Left colon (tissue), 2 donors: ENCODE results near the gene P2RX6. TPM values are rescaled to one million over a fixed set of nuclear protein-coding genes. Genes with fewer than 3 reads are reported as not detected.
"Not testable (repeated sequence)": the region's sequence is repeated elsewhere in the genome, so short reads cannot be mapped to it uniquely, and the experiment has no call there.

Experiments used
- ATAC-seq: fragments of 200-7000 bp; cut with Tn5 transposase; one replicate; pipeline ENCODE4 v1.9.1; 2020; ENCODE audit warnings: mild to moderate bottlenecking, moderate library complexity
- DNase-seq, 2 donors: peaks; one replicate each; pipeline ENCODE4 v3.0.0-alpha.2; 2020
- intact Hi-C, 2 donors: fragments of 100-400 bp; cut with DNase I in 1 of 2; cut with micrococcal nuclease in 1 of 2; formaldehyde crosslinking; loops; one replicate each; pipeline versions ENCODE4 v1.11.2 to v1.14.0; 2022; cut with DNase I, micrococcal nuclease
- total RNA-seq, 2 donors: library from RNA; stranded (reverse); fragmentation: NEBNext Ultra II Directional; extraction: Animal tissue kit (Norgen Biotek cat#: 25700); gene quantifications; one replicate each; pipeline ENCODE4 v1.2.1, GENCODE V29; 2021
- donor health status: DM: no; HTN: no; CAD: no.
- donor health status: DM: yes; HTN: yes; CAD: no.

The P2RX6 gene
- total RNA-seq, 2 donors from 2014 or later, result 0.73 to 1.5 TPM

DNA sequence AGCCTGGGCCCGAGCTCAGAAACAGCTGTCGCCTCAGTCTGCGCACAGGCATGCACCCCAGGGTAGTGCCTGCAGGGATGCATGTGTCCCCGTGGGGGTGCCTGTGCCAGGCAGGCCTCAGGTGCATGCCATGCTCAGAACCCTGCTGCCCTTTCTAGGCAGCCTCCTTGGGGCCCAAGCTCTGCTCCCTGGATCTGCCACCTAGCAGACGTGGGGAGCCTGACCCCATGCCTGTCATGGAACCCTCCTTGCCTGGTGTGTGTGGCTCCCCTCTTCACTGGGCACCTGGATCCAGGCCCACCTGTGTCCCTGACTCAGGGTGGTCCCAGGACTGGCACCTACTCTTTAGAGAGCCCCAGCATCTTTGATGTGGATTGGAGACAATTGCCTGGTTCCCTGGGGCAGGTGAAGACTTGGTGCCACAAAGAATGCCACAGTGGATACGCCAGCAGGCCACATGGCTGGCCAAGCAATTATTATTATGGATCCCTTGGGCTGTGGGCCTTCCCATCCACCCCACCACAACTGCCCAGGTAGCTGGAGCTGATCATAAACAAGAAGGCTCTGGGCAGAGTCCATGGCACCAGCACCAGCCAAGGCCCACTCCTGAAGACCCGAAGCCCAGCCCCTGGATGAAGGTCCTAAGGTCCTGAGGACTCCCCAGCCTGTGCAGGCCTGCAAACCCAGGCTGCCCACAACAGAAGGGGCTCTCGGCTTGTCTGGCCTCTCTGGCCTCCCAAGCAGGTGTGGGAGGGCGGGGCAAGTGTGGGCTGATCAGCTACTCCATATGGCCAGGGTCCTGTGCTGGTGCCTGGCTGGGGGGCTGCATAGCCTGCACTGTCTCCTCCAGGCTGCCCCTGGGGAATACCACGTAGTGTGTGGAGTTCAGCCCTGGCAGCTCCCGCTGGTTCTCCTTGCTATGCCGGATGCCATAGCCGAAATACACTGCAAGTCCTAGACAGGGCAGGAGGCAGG is 13.6 kb downstream of the P2RX6 start:
- ATAC-seq (no peak), DNase-seq (no peak)
- intact Hi-C loops, result no loop called here

DNA sequence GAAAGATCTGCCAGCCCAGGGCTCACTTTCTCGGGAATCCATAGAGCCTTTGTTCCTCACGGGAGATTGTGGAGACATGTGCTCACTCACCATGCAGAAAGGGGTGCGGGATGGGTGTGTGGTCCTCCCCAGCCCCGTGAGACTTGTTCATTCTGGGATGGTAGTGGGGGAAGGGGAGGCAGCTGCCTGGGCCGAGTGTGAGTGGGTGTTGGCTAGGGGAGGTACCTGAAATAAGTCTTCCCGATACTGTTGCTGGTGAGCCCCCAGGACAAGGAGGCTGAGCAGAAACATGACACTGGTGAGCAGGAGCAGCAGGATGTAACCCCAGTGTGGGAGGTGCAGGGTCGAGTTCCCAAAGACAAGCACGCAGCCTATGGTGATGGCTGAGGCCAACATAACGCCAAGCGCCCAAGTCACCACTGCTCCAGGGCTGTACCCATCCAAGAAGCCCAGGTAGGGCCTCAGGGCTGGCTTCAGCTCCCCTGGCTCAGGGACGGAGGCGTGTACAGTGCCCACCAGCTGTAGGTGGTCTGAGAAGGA is 14.6 kb downstream of the P2RX6 start:
- ATAC-seq (no peak), DNase-seq (no peak)
- intact Hi-C loops, result no loop called here

DNA sequence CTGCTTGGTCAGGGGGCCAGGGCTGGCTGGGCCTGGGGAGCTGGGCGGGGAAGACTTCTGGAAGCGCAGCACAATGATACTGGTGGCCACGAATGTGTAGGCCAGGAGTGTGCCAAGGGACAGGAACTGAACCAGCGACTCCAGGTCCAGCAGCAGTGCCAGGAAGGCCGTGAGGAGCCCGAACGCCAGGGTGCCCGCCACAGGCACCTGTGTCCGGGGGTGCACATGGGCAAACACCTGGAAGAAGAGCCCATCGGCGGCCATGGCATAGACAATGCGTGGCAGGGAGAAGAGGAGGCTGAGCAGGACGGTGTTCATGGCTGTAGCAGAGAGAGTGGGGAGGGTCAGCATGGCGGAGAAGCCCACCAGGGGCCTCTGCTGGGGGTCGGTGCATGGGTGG is 15.1 kb downstream of the P2RX6 start:
- intact Hi-C loops, result no loop called here
- ATAC-seq, result no peak
- no peak for DNase-seq

DNA sequence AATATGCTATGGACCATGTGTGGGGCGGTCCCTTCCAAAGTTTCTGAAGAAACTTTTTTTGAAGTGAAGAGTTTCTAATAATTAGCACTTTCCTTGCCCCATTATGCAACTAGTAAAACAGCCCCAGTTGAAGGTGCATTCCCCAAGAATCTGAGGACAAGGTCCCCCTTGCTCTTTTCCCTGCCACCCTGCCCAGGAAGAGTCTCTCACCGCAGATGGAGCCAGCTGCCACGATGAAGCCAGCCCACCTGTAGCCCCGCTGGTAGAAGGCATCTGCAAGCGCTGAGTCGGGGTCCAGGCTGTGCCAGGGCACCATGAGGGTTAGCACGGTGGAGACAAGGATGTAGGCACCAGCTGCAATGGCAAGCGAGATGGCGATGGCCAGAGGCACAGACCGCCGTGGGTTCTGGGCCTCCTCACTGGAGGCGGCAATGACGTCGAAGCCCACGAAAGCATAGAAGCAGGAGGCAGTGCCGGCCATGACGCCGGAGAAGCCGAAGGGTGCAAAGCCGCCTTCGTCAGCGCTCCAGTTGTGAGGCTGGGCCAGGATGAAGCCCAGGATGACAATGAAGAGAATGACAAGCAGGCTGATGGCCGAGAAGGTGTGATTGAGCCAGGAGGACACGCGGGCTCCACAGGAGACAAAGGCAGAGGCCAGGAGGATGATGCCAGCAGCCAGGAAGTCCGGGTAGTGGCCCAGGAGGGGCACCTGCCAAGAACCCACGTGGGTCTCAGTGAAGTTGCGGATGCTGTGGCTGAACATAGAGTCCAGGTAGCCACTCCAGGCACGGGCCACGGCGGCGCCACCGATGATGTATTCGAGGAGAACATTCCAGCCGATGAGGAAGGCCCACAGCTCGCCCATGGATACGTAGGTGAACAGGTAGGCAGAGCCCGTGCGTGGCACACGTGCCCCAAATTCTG is 15.9 kb downstream of the P2RX6 start:
- intact Hi-C loops, result no loop called here
- ATAC-seq (no peak), DNase-seq (no peak)

DNA sequence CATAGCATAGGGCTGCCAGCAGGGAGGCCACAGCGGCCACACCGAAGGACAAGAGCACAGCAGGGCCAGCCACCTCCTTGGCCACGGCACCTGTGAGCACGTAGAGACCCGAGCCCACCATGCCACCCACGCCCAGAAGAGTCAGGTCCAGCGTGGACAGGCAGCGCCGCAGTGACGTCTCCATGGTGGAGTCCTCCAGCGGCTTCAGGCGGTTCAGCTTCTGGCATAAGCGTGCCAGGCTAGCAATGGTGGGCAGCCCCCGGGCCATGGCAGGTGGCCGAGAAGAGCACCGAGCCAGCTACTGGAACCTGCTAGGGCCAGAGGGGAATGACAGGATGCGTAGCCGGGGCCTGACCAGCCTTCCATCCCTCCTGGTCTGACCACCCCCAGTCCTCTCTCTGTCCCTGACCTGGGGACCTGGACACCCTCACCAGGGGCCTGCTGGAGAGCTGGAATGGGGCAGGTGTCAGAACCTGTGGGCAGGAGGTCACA is 16.6 kb downstream of the P2RX6 start:
- ATAC-seq (no peak), DNase-seq (no peak)
- intact Hi-C loops, result no loop called here

DNA sequence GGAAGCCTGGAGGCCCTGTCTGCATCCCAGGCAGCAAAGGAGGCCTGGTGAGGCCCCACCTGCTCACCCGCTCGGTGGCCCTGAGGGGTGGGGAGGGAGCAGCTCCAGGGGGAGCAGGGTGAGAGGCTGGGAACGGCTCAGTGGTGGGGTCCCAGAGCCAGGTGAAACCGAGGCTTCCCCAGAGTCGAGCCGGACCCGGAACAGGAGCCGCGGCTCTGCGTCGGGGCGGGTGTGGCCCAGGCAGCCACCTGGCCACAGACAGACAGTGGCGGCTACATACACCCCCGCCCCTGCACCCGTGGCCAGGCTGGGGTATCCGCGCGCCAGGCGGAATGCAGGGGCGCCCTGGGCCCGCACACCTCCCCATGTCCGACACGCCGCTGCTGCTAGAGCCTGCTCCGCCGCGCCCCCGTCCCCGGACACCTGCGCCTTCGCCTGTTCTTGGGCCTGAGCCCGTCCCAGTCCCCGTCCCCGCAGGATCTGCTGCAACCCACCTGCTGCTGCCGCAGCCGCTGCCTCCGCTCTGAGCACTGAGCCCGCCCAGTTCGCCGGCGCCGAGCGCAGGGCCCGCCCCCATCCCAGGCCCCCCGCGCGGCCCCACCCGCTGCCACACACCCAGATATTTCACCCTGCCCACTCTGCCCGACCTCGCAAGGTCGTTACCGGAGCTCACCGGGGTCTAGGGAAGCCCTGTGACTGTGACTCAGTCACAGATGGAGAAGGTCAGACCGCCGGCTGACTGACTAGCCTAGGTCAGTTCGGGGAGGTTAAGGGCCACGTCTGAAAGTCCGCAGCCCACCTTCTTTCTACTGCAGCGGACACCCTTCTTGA is 17.3 kb downstream of the P2RX6 start, which contains the start of gene SLC7A4:
SLC7A4 (minus strand) TSS at position 525 of the 831 bp plus-strand sequence. CDS start 749 bp downstream, outside the sequence.
- intact Hi-C loops, result no loop called here
- peak; percentile 88 for ATAC-seq
- peak in 1 of 2 donors; percentile 17 for DNase-seq

DNA sequence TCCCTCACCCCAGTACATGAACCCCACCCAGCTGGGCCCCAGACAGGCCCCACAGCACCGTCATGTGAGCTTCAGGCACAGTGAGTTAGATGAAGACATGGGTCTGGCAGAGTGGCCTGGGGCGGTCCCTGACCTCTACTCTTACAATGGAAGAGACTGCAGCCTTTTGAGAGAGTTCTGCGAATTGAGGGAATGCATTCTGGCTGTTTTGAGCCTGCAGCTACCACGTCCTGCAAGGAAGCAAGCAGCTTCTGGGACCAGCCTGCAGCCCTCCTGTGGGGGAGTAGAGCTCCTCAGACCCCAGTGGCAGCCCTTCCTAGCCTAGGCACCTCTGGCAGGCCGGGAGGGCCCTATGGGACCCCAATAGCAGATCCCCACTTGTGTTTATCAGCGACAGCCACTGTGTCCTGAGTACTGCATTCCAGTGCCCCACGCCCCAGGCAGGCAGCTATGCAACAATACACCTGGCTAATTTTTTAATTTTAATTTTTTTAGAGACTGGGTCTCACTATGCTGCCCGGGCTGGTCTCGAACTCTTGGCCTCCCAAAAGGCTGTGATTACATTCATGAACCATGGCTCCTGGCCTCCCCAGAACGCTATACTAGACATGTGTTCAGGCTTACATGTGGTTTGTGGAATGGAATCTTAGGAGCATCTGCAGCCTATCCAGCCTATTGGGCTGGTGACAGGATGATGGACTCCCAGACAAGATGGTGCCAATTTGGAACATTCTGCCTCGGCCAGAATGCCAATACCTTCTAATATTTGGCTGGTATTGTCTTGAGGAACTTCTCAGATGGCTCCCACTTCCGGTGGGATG is 18.1 kb downstream of the P2RX6 start:
- ATAC-seq (no peak), DNase-seq (no peak)
- intact Hi-C loops, result no loop called here

DNA sequence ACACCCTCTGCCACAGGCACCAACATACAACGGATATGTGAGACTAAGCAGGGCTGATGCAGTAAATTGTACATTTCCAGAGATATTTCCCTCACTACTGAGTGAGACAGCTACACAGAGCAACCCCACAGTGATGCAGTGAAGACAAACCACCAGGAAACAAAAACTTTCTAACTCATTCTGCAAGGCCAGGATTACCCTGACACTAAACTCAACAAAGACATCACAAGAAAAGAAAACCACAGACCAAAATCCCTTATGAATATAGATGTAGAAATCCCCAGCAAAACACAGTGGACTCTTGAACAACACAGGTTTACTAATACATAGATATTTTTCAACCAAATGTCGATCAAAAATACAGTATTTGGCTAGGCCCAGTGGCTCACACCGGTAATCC is 18.9 kb downstream of the P2RX6 start:
- intact Hi-C loops, result no loop called here
- ATAC-seq (no peak), DNase-seq (no peak)

DNA sequence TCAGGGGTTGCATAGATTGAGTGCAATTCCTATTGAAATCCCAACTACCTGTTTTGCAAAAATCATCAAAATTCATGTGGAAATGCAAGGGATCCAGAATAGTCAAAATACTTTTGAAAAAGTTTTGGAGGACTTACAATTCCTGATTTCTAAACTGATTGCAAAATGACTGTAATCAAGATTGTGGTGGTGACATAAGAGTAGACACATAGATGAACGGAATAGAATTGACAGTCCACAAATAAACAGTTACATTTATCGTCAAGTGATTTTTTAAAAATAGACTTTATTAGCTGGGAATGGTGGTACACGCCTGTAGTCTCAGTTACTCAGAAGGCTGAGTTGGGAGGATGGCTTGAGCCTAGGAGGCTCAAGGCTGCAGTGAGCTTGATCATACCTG is 20.0 kb downstream of the P2RX6 start:
- no peak for ATAC-seq
- DNase-seq, result no peak
- intact Hi-C loops, result no loop called here

DNA sequence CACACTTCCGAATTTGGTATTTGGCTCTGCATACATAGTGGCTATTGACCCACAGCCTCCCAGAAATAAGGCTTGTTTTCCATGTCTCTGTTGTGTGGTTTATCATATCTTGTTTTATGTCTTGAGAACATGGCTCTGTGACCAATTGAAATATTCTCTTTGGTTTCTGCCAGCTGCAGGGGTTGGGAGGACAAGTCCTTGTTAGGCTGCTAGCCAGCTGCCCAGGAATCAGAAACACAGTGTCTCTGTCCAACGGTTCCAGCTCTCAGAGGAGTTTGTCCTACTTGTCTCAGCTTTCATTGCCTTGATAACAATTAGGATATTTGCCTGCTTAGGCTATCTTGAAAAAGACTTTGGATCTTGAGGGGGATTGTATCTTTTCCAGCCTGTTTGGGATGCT is 23.4 kb downstream of the P2RX6 start:
- DNase-seq (no peak), ATAC-seq (no peak)
- intact Hi-C loops, result no loop called here

DNA sequence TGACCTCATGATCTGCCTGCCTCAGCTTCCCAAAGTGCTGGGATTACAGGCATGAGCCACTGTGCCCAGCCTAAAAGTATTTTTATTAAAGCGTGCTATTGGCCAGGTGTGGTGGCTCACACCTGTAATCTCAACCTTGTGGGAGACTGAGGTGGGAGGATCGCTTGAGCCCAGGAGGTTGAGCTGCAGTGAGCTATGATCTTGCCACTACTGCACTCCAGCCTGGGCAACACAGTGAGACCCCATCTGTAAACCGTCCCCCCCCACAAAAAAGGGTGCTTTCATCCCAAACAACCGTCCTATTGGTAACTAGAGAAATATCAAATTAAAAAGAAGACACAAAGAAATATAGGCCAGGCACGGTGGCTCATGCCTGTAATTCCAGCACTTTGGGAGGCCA is 24.2 kb downstream of the P2RX6 start:
- intact Hi-C loops, ATAC-seq, DNase-seq: not testable (repeated sequence)

DNA sequence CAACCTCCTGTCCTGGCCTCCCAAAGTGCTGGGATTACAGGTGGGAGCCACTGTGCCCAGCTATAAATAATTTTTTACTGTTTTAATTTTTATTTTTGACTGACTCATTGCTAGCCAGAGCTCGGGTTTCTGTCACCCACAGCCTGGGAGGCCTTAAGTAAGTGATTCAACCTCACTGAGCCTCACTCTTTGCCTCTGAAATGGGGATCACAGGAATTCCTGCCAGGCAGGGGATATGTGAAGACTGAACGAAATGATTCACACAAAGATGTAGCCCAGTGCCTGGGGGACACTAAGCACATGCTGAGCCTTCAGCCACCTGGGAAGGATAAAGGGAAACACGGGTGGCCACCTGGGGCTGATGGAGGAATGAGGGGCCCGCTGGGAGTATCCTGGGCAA is 27.0 kb downstream of the P2RX6 start:
- intact Hi-C loops, result no loop called here
- no peak for DNase-seq
- ATAC-seq, result no peak

DNA sequence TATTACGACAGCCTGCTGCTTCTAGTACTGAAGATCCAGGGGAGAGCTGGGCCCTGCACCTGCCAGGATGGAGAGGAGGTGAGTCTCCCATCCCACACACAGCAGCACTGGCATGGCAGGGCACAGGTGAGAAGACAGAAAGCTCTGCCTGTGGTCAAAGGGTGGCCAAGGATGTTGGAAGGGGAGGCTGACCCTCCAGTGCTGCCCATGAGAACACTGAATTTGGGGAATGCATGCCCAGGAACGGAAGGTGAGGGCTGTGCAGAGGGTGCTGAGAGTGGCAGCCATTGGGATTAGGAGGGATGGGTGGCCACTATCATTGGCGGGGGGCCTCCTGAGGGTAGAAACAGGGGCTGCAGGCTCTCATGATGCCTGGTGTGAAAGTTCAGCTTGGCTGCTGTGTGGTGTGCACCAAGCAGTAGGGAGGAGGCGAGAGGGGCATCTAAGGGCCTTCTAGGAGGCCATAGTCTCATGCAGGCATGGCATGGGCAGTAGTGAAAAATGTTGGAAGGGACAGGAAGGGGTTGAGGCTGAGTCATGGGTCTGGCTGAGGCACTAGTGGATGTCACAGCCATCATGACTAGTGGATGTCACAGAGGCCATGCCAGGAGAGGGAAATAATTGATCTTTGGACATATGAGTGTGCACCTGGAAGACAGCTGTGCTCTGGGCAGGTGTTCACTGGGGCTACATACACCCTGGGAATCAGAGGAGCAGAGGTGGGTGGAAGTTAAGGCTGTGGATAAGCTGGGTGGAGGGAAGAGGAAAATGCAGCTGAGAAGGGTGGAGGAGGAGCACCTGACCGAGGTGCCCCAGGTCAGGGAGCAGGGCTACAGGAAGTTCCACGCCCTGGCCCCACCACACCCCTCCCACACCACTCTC is 28.3 kb downstream of the P2RX6 start:
- DNase-seq (peak; percentile 35 to 48), ATAC-seq (peak; percentile 76)
- intact Hi-C loops, result no loop called here

DNA sequence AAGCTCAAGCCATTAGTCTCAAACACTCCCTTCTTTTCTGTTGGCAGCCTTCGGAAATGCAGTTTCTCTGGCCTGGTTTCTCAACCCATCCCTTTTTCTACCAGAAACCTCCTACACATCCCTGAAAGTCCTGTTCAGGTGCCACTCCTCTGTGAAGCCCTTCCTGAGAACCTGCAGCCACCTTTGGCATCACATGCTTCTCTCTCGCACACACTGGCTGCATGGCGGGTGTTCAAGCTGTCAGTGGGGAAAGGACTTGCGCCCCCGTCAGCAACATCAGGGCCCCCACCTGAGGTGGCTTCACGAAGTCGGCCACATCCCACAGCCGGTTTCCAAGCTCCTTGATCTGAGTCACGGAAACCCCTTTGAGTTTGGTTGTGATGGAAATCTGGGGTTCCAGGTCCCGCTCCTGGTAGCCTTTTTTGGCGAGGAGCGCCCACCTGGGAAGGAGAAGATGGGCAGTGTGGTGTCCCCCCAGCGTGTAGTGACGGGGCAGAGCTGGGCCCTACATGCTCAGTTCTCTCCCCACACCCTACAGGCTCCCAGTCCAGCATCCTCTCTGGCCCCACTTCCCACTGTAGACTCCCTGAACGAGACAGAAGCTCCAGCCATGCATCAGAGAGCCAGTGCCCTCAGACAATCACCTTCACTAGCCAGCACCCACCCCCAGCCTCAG is 29.0 kb downstream of the P2RX6 start:
- ATAC-seq (no peak), DNase-seq (no peak)
- intact Hi-C loops, result no loop called here

DNA sequence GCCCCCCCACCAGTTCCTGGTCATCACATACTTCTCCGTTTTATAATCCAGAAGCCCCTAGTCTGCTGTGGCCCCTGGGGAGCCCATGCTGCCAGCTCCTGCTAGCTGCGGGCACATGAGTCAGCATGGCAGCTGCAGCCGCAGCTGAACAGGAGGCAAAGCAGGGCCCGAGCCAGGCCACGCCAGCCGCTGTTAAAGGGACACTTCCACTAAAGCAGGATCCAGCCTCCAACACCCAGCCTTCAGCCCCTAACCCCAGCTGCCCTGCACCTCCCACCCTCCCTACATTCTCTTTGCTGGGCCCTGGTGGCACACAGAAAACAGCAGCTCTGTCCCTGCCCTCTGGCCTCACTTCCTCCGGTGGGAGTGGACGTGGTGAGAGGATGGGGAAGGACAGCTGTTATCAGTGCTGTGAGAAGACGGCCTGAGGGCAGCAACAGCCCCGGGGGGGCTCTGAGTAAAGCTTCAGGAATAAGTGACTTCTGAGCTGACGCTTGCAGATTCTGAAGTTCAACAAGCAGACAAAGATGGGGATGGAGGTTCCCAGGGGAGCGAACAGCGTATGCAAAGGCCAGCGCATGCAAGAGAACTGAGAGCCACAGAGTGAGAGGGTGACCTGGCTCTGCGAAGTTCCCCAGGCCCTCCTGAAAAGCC is 30.1 kb downstream of the P2RX6 start:
- peak; percentile 28 for ATAC-seq
- intact Hi-C loops, result no loop called here
- no peak for DNase-seq
